Activated CD8-positive, alpha-beta memory T cell treated with anti-CD3 and anti-CD28 coated beads for 4 hours (primary cell): ENCODE measurements around the gene GNAT3.

ENCODE experiments used
- DNase-seq, 2 donors: peaks; one replicate each; pipeline ENCODE4 v3.0.0-alpha.2; 2020; ENCODE audit warnings: low read depth in 2 of 2

GNAT3 gene

GRCh38 chr7:80500325-80500724 lies 11.5 kb downstream of the GNAT3 start:
- no peak for DNase-seq

- DNase-seq = no peak
Measured at GRCh38 chr7:80499350-80499953, 12.4 kb downstream of the GNAT3 start.

- DNase-seq = no peak
Measured at GRCh38 chr7:80498481-80499349, 13.1 kb downstream of the GNAT3 start.

GRCh38 chr7:80496586-80496985 lies 15.3 kb downstream of the GNAT3 start:
- DNase-seq = no peak

- DNase-seq = no peak
Measured at GRCh38 chr7:80493121-80493849, 18.6 kb downstream of the GNAT3 start.

- DNase-seq = no peak
Measured at GRCh38 chr7:80491462-80491861, 20.4 kb downstream of the GNAT3 start.

GRCh38 chr7:80488851-80489370 lies 23.0 kb downstream of the GNAT3 start:
- DNase-seq = no peak

DNA sequence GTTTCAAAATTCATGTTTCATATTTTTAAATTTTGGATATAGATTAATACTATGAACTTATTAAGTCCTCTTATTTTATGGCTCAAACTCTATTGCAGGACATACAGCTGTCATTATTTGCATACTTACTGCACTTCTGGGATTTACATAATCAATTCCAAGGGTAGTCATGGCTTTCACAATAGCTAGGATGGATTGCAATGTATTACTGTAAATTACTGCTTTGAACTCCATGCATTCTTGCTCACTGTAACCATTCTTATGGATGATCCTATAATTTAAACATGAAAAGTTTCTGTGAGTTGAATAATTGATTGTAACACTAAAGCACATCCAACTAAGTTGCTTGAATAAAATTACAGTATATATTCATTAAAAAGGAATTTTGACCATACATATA lies 23.5 kb downstream of the GNAT3 start:
- no peak for DNase-seq

DNA sequence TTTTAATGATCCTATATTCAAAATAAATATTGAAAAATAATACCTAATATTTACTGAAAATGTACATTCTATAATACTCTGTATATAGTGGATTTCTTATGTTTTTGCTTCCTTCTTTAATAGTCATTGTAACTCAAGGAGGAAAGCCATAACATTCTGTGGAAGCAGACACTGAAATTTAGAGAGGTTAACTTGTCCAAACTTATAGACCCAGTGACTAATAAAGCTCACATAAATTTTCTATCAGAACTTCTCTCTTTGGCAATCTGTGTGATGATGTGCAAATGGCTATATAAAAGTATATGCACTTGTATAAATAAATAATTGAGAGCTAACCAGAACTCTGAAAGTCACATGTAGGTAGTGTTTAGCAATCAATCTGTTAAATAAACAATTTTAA lies 26.1 kb downstream of the GNAT3 start:
- no peak for DNase-seq

GRCh38 chr7:80482950-80483349 lies 28.9 kb downstream of the GNAT3 start:
- DNase-seq = no peak

GRCh38 chr7:80481196-80481884 lies 30.5 kb downstream of the GNAT3 start:
- no peak for DNase-seq

DNA sequence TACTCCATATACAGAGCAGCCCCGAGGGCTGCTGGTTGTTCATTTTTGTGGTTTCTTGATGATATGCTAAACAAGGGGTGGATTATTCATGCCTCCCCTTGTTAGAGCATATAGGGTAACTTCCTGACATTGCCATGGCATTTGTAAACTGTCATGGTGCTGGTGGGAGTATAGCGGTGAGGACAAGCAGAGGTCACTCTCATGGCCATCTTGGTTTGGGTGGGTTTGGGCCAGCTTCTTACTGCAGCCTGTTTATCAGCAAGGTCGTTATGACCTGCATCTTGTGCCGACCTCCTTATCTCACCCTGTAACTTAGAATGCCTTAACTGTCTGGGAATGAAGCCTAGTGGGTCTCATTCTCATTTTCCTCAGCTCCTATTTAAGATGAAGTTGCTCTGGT lies 31.3 kb downstream of the GNAT3 start:
- DNase-seq = no peak

- DNase-seq = no peak
Measured at GRCh38 chr7:80478683-80479082, 33.2 kb downstream of the GNAT3 start.

DNA sequence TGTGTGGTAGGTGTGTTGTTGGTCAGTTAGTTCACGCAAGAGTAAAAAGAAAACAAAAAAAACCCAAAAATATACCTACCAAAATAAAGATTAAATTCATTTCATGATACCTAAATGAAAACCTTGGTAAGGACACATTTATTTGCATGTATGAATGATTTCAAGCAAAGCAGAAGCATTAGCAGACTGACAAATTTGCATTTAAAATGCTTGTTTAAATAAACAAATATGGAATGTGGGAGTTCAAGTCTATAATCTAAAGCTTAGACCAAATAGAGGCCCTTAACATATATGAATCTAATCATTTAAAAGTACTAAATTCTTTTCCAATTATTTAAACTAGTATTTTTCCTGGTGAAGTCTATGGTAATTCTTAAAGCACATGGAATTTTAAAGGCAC lies 35.8 kb downstream of the GNAT3 start:
- no peak for DNase-seq

DNA sequence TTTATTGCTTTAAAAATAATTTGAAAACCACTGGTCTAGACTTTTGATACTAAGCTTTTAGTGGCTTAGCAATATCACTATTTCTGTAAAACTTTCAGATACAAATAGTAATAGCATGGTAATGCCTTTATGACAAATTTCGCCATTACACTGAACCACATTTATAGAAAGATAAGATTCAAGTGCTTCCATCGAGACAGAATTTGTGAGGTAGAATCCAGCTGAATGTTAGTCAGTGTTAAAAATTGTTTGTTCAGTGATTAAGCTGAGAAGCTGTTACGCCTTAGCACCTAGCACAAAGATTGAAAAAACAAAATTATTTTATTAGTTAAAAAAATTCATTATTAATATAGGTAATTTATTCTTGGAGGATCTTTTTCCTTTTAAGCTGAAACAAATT lies 36.5 kb downstream of the GNAT3 start:
- DNase-seq = no peak

- DNase-seq = no peak
Measured at GRCh38 chr7:80473751-80474150, 38.1 kb downstream of the GNAT3 start.

- no peak for DNase-seq
Measured at GRCh38 chr7:80472491-80473200, 39.2 kb downstream of the GNAT3 start.

DNA sequence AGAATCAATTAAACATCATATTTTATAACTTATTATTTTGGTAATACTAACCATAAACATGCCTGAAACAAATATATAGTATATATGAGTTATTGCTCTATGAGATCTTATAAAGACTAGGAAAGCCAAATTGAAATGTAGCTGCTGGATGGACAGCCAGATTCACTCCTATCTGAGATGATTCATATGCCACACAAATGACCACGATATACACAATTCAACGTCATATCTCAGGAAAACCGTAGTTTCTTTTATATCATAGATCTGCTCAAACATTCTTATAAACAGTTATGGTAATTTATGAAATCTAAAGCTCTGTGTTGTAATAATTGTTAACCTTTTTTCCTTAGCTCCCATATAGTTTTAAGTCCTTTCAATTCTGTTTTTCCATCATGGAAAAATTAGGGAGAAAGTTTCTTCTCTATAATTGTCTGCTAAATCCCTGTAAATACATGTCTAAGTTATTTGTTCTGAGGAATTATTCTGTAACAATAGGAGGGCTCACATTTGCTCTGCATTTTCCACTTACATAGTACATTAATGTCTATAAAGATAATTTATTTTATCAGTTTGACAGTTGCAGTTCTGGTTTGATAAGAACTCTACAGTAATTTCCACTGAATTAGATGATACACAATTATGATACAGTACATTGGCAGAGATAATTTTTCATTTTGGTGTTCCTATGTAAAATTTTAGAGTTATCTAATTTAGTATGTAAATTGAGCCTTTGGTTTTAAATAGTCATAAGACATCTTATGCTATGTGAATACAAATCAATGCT lies 42.7 kb downstream of the GNAT3 start:
- DNase-seq = no peak

- DNase-seq = no peak
Measured at GRCh38 chr7:80467069-80467468, 44.8 kb downstream of the GNAT3 start.

DNA sequence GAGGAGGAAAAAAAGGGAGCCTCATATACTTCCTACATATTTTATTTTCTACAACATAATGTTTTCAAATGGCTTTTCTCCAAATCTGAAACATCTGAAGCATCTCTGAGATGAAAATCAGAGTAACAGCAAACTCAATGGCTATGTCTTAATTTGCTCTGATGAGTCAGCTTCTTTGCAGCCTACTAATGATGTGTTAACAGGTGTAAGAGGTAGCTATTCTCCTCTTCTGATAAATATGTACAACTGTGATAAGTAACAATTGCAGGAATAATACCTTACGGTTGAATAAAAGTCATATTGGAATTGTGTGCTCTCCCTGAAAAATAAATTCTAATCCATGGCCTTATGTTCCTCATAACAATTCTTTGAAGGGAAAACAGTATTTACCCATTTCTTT lies 45.2 kb downstream of the GNAT3 start:
- DNase-seq = no peak

DNA sequence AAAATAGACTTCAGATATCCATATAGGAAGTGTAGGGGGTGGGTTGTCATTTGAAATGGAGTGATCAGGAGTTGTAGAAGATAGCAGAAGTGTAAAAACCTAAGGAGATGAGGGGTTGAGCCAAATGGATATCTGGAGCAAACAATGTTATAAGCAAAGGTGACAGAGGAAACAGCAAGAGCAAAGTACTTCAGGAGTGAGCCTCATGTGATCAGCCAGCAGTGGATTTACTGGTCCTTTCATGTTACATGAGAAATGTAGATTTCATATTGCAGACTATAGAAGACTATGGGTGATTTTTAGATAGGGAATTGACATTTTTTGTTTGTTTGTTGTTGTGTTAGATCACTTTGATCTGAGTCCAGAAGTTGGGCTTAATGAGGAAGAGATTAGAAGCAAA lies 47.7 kb downstream of the GNAT3 start:
- no peak for DNase-seq
